CD4-positive, alpha-beta T cell treated with Interleukin-21 for 1 hour (primary cell): ENCODE measurements around the gene SORCS2.

ENCODE experiments used
- DNase-seq: peaks from one replicate; pipeline ENCODE4 v3.0.0-alpha.2; 2020

The SORCS2 gene

DNA sequence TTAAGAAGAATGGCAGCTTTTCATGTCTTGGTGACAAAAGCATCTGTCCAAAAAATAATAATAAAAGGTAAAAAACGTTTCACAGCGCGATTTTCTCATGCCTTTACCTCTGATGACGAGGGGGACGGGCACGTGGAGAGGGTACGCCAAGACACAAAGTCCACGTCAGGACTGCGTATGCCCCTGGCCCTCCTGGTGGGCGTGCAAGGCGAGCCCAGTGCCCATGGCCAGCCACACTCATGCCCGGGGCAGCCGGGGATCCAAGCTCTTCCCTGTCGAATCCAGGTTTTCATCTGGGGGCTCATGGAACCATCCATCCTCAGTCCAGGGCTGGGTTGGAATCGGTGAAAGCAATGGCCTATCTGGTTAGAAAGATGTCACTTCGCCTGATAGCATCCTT is 570.8 kb downstream of the SORCS2 start:
- no peak for DNase-seq

DNA sequence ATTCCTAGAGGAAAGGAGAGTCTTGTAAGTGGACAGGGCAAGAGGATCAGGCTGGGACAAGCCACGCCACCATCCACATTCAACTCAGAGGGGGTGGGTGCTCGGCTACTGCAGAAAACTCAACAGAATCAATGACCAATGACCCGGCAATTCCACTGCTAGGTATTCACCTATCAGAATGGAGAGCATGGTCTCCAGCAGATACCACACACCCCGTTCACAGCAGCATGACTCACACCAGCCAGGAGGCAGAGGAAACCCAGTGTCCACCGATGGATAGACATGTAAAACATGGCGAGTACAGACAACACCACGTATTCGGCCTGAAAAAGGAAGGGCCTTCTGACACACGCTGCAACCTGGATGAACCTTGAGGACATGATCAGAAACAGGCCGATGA is 571.5 kb downstream of the SORCS2 start:
- DNase-seq = no peak

DNA sequence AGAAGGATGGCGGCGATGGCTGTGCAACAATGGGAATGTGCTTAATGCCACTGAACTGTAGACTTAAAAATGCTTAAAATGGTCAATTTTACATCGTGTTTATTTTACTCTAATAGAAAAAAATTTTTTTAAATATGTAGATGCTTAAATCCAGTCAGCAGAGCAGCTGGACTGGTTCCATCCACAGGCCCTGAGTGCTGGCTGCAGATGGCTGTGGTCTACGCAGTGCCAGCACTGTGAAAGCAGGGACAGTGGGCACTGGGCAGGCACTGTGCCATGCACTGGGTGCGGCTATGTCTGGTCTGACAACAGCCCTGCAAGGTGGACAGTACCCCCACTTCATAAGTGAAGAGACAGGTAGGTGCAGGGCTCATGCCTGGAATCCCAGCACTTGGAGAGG is 572.1 kb downstream of the SORCS2 start:
- DNase-seq = no peak

DNA sequence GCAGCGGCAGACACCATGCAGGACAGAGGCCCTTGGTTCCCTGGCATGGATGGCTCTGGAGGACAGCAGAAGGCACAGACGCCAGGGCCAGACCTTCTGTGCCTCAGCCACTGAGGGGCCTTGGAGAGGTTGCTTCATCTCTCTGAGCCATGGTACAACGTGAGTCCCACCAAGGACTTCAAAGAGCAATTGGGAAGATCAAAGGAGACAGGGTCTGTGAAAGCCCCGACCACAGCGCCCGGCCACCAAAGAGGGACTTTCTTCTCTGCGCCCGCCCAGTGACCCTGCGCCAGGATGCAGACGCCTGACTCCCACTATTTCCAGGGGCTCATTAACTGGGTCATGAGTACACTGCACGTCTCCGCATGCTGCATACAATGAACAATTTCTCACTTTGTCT is 573.3 kb downstream of the SORCS2 start:
- DNase-seq = no peak

DNA sequence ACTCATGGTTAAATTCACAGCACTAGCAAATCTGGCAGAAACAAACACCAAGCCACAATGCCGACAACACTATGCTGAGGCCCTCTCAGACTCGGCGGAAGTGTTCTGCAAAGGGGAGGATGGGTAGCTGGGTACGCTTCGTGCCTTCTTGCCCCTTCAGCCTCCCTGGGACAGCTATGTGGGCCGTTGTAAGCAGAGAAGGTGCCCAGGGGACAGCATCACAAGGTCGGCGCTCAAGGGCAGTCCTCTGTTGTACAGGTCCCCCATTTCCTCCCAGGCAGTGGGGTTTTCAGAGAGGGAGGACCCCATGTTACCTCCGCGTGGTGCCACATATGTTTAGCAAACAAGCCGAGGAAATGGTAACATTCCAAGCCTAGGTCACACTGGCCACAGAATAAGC is 573.7 kb downstream of the SORCS2 start:
- no peak for DNase-seq

DNA sequence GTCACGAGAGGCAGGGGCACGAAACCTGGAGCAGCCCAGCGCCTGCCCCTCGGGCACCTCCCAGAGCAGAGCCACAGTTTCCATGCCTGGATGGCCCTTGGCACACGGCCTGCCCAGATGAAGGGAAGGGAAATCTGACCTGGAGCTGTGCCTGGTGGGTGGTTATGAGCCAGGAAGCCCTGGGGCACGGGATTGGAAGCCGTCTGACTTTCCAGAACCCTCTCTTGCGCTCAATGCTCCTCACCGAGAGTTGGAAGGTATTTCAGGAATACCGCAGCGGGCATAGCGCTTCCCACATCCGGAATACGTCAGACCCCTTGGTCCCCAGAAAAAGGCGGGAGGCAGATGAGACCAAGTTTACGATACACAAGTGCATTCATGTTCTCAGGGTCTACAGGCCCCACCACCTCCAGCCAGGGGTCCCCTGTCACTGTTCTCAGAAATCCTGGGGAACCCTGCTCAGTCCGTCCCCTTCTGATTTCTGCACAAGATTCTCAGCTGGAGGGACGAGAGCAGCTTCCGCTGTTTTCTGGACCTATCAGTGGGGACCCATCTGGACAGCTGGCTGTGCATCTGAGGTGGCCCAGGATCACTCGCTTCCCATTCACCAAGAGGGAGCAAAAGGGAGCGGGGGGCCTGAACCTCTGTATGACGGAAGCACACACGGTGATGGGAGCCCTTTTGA is 574.5 kb downstream of the SORCS2 start:
- no peak for DNase-seq

DNA sequence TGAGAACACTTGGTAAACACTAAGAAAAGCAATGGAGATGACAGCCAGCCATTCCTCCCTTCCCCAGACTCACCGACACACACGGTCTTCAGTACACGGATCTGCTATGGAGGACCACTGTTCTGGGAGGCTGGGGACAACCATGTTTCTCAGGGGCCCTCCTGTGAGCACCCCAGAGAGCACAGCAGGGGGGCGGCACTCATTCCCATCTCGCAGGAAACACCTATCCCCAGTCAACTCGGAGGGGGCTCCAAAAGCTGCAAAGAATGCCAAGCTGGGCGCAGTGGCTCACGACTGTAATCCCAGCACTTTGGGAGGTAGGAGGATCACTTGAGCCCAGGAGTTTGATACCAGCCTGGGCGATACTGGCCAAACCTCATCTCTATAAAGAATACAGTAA is 575.2 kb downstream of the SORCS2 start:
- no peak for DNase-seq

DNA sequence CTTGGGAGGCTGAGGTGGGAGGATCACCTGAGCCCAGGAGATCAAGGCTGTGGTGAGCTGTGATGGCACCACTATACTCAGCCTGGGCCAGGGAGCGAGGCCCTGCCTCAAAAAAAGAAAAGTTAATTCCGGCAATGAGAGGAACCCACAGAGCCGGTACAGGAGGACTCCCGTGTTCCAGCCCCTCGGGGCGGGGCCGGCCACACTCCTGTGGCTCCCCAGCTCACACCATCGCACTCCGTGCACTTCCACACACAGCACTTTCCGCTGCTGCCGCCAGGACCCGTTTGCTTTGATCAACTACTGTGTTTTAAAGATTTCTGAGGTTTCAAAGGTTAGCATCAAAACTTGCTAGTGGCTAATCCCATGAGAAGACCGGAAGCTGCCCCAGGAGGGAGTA is 575.6 kb downstream of the SORCS2 start:
- no peak for DNase-seq

DNA sequence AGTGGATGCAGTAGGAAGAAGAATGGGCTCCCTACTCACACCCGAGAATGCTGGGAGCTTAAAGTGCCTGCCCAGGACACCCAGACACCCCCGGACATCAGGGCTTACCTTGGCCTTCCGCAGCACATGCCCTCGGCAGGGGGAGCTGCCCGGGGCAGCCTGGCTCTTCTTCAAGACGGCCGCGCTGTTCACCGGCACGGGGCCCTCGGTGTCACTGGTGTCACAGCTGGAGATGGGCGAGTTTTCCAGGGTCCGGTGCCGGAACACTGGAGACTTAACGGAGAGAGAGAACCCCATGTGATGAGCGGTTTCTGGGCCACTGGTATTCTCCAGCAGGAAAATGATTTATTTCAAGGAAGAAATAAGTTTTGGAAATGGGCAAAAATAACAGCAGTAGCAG is 576.4 kb downstream of the SORCS2 start:
- no peak for DNase-seq

DNA sequence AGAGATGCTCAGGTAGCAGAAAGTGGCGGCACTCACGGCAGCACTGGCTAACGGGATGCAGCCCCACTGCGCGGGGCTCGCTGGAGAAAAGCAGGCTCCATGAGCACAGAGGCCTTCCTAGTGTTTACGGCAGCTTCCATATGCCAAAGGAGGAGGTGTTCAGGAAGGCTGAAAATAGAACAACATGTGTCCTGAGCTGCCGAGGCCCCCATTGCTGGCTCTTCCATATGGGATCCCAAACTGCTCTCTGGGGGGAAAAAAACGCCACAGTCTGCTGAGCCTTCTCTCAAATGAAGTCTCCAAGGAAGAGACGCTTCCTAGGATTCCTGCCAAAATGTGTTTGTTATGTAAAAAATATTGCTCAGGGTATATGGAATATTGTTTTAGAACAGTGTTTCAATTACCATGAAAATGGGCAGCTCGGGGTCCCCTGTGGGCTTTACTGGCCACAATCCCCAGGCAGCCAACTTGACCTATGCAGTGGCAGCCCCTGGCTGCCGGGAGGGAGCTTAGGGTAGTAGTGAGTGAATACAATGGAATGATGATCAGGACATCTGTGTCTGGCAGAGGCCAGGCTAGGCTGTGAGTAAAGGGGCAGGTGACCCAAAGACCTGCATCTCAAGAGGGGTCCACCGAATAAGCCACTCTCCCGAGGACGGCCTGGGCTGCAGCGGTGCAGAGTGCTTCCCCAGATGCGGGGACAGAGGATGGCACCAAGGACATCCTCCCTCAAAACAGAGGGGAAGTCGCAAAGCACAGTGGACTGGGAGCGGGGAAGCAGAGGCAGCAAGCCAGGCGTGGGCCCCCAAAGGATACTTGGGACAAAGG is 577.3 kb downstream of the SORCS2 start:
- no peak for DNase-seq

DNA sequence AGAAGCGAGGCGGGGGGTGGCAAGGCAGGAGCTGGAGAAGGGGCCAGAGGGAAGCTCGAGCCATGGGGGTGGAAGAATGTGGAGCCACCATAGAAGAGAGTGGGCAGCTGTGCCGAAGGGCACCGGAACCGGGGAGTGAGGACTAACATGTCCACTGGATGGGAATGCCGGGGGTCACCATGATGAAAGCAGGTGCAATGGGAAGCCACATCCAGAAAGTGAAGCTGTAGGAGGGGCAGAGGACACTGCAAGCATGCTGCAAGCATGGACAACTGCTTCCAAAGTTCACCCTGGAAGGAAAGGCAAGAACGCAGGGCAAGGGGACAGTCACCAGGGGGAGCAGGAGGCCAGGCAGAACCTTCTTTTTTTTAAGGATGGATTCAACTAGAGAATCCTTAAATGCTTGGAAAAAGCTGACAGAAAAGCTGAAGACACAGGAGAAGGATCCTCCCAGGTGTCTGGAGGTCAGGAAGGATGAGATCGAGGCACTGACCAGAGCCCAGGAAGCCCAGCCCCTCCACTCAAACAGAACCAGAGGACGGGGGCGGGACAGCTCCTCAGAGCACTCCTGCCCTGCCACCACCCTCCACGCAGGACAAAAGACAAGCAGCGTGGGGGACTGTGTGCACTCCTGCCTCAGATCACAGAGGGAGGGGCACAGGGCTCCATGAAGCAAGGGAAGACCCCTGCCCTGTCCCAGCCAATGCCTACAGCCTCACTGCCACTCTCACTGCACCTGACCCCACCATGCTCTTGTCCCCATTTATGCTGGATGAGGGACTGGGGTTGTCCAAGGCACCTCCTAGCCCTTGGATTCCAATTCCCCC is 578.1 kb downstream of the SORCS2 start:
- peak; percentile 22 for DNase-seq

DNA sequence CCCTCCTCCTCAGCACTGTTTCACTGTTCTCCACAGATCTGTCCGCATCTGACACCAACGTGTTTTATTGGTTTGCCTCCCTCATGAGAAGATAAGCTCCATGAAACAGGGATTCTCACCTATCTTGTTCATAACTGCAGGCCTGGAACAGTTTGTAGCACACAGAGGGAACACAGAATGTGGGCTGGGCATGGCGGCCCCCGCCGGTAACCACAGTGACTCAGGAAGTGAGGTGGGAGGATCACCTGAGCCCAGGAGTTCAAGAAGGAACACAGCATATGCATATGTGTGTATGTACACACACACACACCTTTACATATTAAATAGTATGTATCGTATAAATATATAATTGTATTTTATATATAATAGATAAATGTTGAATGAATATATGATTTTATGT is 578.7 kb downstream of the SORCS2 start:
- DNase-seq = peak; percentile 32

DNA sequence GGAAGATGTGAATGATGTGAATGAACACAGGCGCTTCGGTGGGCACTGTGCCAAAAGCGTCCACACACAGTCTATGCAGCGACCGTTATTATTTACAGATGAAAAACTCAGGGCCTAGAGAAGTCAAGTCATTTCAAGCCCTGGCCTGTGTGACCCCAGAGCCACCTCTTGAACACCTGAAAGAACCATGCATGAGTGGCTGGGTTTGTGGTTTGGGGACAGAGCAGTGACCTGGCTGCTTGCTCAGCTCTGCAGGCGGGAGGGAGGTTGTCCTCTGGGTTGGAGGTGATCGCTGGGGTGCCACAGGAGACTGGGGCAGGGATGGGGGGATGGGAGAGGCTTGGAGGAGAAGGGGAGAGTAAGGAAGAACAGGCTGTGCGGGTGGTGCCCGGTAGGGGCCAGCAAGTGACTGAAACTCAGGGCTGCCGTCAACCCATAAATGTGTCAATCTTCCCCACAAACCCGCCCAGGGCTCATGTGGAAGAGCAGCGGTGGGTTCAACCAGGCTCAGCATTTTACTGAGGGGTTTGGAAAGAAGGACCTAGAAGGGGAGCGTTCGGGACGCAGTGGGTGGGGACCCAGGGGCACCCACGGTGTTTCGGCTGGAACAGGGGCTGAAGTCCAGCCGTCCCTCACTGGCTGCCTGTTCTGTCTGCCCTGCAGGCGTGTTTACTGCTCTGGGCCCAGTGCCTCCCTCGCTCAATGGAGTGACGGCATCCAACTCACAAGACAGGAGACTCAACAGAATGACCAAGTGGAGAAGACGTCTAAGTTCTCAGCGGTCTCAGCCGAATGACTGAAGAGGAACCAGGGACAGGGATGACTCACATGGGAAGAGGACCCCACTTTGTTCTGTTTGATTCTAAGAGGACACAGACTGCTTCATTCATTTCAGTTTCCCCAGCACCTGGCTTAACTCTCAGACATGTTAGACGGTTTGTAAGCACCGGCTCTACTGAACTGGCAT is 579.5 kb downstream of the SORCS2 start:
- DNase-seq = no peak

DNA sequence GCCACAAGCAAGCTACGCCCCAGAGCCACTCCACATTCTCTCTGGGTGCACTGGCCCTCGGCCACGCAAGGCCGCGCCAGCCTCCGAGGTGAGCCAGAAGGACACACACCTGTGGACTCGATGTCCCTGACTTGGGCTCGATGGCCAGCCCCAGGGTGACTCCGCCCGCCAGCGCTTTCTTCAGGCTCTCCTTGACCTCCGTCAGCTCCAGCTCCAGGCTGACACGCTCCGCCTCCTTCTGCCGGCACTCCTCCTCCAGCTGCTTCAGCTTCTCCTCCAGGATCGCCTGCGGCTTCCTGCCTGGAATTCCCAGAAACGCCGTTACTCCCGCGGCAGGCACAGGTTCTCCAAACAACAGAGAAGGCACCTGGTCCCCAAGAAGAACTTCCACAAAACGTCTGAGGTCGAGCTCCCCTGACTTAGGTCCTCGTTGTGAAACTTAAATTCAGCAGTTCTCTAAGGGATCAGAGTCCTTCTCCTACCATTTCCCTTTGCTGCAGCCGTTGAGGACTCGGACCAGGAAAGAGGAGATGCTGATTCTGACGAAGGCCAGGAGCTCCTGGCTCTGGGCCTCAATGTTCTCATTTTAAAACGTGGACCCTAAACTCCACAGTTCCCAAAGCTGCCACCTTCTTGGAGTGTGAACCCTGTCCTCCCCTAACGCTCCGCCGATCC is 580.5 kb downstream of the SORCS2 start:
- no peak for DNase-seq

DNA sequence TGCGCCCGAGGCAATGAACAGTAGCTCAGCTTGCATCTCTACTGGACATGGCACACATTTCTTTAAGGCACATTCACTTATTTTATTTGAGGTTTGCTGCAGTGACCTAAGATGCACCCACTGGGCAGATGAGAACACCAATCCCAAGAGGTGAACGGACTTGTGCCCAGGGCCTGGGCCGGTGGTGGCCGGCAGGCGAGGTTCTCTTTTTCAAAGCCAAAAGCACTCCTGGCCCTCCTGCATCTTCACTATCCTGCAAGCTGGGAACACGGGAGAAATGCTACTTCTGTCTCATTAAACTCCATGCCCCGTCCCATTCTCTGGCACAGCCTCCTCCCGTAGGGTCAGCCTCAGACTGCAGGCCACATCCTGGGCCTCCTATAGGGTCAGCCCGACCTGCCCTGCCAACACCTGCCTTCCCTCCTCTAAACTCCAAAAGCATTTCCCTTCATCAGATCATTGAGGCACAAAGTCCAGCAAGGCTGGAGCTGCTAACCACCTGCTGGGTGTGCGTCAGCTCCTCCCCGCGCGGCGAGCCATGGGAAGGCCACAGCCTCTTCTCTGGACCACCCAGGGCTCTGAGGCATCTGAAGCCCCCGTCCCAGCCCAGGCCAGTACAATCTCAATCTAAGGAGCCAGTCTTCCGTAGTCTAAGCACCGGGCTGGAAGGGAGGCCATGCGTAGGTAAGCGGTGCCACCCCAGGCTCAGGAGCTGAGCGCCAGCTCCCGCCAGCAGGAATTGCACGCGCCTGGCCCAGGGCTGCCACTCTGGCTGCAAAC is 581.3 kb downstream of the SORCS2 start:
- no peak for DNase-seq

DNA sequence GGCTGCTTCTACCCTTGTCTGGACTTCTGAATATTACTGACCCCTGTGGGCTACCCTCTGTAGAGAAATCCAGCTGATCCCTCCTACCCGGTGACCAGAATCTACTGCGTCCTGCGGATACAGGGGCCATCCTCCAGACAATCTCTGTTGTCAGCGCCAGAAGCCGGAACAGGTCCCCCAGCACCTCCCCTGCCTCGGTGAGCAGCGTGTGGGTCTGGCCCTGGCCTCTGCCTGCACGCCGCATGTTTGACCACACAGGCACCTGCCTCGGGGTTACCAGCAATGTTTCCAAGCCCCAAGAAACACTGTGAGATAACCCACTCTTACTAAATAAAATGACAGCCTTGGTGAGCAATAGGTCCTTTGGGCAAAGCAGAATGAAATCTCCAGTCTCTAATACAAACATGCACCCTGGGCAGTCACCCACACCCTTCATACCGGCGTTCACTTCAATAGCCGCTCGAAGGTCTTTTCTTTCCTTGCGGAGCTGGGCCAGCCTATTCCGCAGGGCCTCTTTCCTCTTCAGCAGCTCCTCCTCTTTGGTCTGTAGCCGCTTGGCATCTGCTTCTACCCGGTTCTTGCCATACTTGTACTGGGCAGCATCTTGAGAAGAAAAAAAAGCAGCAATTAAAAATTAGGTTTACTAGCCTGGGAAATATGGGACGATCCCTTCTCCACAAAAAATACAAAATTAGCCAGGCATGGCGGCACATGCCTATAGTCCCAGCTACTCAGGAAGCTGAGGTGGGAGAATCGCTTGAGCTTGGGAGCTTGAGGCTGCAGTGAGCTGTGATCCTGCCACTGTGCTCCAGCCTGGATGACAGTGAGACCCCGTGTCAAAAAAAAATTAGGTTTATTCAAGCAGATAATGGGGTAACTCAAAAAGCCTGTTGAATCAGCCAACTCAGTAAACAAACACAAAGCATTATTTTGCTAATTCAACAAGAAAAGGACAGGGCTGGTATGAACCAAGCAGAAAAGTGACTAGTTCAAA is 582.3 kb downstream of the SORCS2 start:
- DNase-seq = no peak

DNA sequence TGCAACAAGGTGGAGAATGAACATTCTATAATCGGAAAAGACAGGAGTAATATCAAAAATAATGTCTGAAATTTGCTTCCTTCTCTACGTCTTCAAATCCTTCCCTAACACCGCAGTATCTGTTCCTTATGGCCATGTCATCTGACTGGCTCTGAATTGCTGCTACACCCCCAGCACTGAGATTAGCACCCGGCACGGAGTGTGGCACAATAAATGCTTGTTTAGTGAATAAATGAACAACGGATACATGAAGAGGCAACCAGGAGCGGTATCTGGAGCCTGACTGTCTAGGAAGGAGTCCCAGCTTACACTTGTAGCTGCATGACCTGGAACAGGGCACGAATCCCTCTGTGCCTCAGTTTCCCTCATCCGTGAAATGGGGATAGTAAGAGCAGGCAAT is 583.1 kb downstream of the SORCS2 start:
- DNase-seq = no peak

DNA sequence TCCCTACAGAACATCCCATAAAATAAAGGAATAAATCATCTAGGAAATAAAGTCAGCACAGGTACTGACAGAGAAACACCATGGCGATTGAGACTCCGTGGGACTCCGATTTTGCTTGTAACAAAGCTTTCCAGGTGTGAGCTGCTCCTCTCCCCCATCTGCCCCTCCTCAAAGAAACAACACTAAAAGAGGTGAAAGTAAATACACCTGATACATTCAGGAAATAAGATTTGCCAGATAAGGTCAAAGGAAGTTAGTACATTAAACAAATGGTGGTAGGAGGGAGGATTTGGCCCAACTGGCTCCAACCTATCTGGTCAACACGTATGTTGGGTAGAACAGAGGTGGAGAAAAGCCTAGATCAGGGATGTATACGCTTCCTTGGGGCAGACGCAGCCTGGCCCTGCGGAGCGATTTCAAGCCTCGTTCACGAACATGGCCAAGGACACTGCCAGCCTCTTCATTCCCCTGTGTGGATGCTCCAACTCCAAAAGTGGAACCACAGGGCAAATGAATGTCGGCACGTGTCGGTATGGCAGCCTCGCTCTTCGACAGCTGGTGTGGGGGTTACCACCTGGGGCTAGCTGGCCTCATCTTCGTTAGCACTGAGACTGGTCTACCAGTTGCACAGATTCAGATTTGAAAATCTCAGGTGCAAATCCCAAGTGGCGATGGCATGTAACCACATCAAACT is 584.8 kb downstream of the SORCS2 start:
- no peak for DNase-seq

DNA sequence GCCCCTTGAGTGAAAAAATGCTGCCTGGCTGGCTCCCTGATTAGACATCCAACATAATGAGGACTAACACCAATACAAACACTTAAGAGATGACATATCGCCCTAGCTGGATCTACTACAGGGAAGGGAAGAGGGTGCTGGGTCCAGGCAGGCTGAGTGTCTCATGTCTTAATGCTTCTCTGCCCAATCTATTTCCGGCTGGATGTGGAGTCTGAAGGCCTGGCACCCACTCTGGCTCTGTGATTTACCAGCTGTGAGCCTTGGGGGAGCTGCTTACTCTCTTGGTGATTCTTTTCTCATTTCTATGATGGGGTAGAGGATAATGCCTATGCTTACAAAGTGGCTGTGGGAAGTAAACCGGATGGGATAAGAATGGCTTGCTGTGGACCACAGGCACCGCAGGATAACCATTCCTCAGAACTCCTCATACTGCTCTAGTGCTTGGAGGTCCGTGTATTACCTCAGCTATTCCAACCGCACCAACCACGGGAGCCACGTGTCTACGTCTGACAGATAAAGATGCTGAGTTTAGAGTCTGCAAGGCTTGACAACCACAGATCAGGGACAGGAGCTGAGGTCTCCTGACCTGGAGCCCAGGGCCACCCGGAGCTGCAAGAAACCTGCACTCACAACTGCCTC is 585.7 kb downstream of the SORCS2 start:
- no peak for DNase-seq
